HS-27A (cell line): ENCODE measurements around the gene RIPOR3.
"Not testable (repeated sequence)": the region's sequence is repeated elsewhere in the genome, so short reads cannot be mapped to it uniquely, and the experiment has no call there.

Experiments
- DNase-seq: peaks from one replicate; pipeline ENCODE4 v3.0.0-alpha.2; 2012; ENCODE audit warnings: low read depth, missing footprints

RIPOR3 gene

GRCh38 chr20:50703651-50704438 lies 12.5 kb upstream of the RIPOR3 start:
- not testable (repeated sequence) for DNase-seq

GRCh38 chr20:50701041-50701963 lies 10.0 kb upstream of the RIPOR3 start:
- peak; percentile 29 for DNase-seq

DNA sequence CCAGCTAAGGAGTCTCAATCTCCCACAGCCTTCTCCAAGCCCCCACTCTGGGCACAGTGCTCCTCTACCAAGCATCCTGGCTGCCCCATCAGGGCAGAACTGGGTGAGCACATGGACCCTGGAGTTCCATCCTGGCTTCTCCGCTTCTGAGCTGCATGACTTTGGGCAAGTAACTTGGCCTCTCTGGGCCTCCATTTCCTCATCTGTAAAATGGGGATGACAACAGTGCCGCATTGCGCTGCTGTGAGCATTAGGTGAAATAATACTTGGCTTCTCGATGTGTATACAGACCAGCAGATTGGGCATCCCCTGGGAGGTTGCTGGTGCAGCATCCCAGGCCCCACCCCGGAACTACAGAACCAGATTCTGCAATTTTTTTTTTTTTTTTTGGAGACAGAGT lies 8.3 kb upstream of the RIPOR3 start:
- DNase-seq, result no peak

GRCh38 chr20:50698255-50698654 lies 6.9 kb upstream of the RIPOR3 start:
- DNase-seq, result not testable (repeated sequence)

GRCh38 chr20:50695135-50695872 lies 4.0 kb upstream of the RIPOR3 start:
- DNase-seq, result no peak

- no peak for DNase-seq
Observed at GRCh38 chr20:50694379-50695134, 3.2 kb upstream of the RIPOR3 start.

DNA sequence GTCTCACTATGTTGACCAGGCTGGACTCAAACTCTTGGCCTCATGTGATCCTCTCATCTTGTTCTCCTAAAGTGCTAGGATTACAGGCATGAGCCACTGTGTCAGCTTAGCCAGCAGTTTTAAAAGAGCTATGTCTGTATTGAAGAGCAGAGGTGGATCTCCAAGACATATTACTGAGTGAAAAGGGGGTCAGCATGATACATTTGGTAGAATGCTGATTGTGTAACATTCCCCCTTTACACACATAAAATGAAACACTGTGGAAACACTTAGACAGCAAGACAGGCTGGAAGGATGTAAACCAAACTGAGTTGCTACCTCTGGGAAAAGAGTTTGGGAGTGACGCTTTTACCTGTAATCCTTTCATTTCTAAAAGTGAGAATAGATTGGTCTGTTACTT lies 1.7 kb upstream of the RIPOR3 start:
- DNase-seq, result no peak

- DNase-seq, result no peak
Observed at GRCh38 chr20:50692552-50692933, 1.2 kb upstream of the RIPOR3 start.

DNA sequence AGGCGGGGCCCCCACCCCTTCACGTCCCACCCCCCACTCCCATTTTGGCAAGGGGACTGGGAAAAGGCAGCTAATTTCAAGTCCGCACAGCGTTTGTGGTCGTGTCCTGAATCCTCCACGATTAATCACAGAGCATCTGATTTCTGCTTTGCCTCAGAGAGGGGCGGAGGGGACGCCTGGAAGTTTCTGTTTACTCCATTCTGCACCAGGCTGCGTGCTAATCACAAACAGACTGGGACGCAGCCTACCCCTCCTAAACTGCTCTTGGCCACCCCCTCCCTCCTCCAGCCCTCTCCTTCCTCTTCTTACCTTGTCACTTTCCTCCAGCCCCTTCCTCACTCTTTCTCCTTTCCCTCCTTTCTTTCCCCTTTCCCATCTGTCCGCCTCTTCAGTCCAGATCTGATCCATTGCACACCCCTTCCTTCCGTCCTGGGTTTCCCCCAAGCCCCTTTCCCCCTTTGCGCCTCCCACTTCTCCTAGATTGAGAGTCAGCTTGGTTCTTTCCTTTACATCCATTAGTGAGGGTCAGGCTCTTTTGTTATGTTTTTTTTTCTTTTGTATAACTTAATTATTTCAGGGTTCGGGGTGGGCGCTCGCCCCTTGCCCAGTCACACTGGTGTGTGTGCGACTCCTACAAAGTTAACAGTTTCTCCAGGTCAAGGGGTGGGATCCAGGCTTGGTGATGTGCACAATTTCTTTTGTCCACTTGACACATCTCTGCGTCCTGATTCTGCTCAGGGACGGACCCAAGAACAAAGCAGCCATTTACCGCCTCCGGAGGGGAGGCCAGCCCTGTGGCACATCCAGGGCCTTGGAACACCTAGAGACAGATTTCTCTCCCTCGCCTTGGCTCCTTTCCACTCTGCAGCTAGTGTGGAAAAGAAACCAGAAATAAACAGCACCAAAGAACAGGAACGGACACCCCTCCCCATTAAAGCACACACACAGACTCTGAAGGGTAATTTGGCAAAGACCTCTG lies 520 bp upstream of the RIPOR3 start:
- no peak for DNase-seq

GRCh38 chr20:50689864-50690649 lies 1.3 kb downstream of the RIPOR3 start:
- DNase-seq, result no peak

DNA sequence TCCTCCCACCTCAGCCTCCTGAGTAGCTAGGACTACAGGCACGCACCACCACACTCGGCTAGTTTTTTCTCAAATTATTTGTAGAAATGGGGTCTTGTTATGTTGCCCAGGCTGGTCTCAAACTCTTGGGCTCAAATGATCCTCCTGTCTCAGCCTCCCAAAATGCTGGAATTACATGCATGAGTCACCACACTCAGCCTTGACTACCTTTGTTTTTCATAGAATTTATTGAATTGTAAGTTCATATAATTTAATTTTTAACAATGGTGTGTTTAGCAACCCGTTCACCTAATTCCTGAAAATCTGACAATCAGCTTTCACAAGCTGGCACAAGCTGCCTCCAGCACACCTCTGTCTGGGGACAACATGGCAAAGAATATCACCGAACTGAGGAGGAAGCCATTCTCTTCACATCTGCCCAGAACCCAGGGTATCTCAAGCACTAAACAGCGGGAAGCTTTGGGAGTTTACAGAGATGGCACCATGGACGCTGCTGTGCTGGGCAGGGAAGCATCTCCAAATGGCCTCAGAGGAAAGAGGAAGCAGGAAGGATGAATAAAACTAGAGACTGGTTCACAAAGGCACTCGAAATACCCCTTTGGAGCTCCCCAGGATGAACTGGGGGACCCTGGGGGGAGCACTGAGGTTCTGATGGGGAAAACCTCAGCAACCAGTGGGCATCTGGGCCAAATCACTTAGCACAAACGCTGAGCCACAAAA lies 2.9 kb downstream of the RIPOR3 start:
- no peak for DNase-seq

- no peak for DNase-seq
Observed at GRCh38 chr20:50686821-50687220, 4.5 kb downstream of the RIPOR3 start.

DNA sequence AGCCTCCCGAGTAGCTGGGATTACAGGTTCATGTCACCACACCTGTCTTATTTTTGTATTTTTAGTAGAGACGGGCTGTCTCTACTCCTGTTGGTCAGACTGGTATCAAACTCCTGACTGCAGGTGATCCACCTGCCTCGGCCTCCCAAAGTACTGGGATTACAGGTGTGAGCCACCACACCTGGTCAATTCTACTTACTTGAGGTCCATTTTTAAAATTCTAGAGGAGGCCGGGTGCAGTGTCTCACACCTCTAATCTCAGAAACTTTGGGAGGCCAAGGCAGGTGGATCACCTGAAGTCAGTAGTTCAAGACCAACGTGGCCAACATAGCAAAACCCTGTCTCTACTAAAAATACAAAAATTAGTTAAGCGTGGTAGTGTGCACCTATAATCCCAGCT lies 7.8 kb downstream of the RIPOR3 start:
- DNase-seq, result no peak

DNA sequence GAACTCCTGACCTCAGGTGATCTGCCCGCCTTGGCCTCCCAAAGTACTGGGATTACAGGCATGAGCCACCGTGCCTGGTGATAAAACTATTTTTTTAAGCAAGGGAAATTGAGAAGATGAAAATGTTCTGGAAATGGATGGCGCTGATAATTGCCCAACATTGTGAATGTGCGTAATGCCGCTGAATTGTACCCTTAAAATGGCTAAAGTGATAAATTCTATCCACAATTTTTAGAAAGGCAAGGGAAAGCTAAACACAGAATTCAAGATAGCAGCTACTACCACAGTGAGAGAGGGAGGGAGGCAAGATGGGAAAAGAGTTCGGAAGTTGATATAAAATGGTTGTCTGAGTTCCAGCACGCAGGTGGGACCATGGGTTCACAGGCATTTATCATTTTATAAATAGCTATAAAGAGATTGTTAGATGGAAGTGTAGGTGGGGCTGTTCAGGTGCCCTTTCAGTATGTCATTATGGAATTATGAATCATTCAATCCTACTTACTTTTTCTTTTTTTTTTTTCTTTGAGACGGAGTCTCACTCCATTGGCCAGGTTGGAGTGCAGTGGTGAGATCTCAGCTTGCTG lies 8.3 kb downstream of the RIPOR3 start:
- no peak for DNase-seq

DNA sequence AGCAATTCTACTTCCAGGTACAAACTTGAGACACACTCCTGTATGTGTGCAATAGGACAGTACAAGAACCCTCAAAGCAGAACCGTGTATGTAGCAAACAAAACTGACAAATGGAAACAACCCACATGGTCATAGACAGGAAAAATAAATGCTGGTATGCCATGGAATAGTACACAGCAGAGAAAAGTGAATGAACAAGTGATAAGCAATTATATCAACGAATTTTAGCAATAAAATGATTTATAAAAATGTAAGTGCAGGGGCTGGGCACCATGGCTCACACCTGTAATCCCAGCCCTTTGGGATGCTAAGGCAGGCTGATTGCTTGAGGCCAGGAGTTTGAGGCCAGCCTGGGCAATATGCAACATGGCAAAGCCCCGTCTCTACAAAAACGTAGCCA lies 9.3 kb downstream of the RIPOR3 start:
- DNase-seq, result no peak

DNA sequence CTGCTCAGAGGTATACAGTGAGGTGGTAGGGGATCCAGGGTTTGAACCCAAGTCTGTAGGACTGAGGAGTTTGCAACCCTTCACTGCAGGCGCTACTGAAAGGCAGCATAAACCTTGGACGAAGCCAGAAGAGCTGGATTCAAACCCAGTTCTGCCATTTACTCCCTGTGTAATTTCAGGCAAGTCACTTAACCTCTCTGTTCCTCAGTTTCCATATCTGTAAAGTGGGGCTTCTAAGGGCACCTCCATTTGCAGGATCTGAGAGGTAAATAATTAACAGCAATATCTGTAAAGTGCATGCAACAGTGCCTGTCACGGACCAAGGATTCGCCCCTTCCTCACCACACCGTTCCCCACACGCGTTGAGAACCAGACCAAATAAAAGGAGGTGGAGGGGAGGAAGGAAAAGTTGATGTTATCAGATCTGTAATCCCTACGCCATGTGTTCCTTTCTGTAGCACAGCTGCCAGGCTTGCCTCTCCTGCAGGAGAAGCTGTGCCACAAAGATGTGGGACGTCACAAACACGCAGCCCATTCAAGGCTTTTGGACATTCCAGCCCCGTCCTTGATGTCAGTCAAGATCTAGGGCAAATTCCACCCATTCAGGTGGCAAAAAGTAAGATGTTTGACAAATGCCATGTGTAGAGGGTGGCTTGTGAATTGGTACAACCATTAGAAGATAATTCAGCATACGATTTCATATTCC lies 9.8 kb downstream of the RIPOR3 start:
- DNase-seq, result no peak

DNA sequence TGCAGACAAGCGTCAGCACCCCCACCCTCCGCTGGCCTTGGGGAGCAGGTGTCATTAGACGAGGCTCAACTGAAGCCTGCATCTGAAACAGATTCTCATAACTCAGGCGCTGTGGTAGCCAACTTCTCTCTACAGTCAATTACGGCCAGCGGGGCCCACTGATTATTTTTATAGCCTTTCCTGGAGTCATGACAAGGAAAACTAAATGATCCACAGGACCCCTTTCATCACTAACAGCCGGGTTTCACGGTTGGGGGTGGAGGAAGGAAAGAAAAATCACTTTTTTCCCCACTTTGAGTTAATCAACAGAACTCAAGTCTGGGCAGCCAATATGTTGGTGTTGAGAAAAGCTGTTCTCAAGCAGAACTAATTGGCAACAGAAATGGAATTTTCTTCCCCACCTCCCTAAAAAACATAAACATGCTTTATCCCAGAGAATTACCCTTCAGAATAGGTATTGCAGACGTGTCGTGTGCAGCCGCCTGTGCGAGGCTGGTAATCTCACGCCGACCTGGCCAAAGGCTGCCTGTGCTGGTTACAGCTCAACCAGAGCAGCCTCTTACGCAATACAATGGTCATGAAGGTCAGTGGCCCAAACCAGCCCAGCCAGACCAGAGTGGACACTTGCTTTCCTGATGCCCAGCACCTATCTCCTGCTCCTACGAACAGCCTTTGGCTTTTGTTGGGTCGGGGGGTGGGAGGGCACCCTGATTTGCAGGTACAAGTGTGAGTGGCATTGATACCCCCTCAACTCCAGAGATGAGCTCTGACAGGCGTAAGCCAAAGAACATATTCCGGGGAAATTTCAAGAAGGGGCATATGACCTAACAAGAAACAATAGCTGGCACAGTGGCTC lies 11.0 kb downstream of the RIPOR3 start:
- DNase-seq, result no peak
